IPS DF 6.9 (cell line): Measurements from ENCODE around the gene SLC6A13.
"Not testable (repeated sequence)": the region's sequence is repeated elsewhere in the genome, so short reads cannot be mapped to it uniquely, and the experiment has no call there.

Source experiments
- DNase-seq: peaks from one replicate; pipeline ENCODE4 v3.0.0-alpha.2; 2013; ENCODE audit warnings: low read depth, low spot score
- H3K27ac ChIP-seq: one replicate; pipeline ENCODE4 v1.5.1; 2013; ENCODE audit warnings: low read length, control low read depth
- H3K27me3 ChIP-seq: 2 replicates; pipeline ENCODE4 v1.6.1; 2013; ENCODE audit warnings: mild to moderate bottlenecking, low read length; ENCODE audit not compliant: control insufficient read depth, insufficient read depth
- H3K36me3 ChIP-seq: 2 replicates; pipeline ENCODE4 v1.6.1; 2013; ENCODE audit warnings: low read length; ENCODE audit not compliant: control insufficient read depth, insufficient read depth
- H3K4me1 ChIP-seq: 2 replicates; pipeline ENCODE4 v1.6.1; 2013; ENCODE audit warnings: low read length; ENCODE audit not compliant: control insufficient read depth, insufficient read depth
- H3K4me3 ChIP-seq: 2 replicates; pipeline ENCODE4 v1.5.1; 2013; ENCODE audit warnings: mild to moderate bottlenecking, low read length
- H3K9me3 ChIP-seq: 2 replicates; pipeline ENCODE4 v1.6.1; 2013; ENCODE audit warnings: low read length, inconsistent platforms; ENCODE audit not compliant: control insufficient read depth, insufficient read depth
- WGBS: extraction: QIAGEN DNeasy Blood & Tissue Kit; methylation state at CpG from one replicate; pipeline ENCODE4 v1.1.7; 2013; ENCODE audit warnings: mixed read lengths, missing lambda C conversion rate; ENCODE audit not compliant: insufficient read length, insufficient coverage; 5-methylcytosine and 5-hydroxymethylcytosine counted together

SLC6A13 gene

DNA sequence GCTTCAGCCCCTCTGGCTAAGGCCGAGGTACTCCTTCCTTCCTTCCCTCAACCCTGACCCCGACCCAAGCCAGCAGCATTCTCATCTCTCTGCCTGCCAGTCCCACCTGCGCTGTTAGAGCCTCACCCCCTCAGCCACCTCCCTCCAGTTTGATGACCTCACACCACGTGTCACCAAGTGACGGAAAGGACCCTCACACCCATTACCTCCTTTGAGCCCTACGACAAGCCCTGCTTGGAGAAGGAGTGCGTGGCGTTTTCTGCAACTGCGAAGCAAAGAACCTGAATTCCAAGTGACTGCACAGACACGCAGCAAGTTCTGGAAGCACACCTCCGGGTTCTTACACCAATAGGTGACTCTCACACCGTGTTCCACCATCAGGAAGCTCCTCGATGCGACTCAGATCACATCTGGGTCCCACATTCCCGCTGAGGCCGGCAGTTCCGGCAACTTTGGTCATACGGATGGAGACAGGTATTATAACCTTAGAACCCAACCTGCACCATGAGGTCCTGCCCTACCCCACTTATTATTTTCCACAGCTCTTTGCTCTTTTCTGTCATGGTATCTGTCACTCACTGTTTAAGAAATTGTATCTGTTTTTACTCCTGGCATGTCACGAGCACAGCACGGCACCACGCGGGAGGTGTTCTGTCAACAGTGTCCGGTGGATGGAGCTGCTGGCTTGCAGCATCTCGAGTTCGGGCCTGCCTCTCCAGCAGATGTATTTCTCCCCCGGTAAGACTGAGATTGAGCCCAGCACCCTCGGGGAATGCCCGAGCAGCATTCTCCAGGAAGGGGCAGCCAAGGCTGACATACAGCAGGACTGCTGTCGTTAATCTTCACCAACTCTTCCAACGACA is 43.7 kb downstream of the SLC6A13 start:
- H3K4me1 ChIP-seq, result 0 out of 2 replicates have a peak, but pooled peaks cover 2% of the 10 kb centered on the region
- no peak for DNase-seq
- H3K9me3 ChIP-seq, result no peaks in the 10 kb centered on the region
- no peak overlapping the region for H3K27ac ChIP-seq
- no peaks in the 10 kb centered on the region for H3K36me3 ChIP-seq
- H3K27me3 ChIP-seq, result no peaks in the 10 kb centered on the region
- WGBS, result no CpG with 5 or more reads among the region's 30 CpGs
- H3K4me3 ChIP-seq, result no peak overlapping the region

DNA sequence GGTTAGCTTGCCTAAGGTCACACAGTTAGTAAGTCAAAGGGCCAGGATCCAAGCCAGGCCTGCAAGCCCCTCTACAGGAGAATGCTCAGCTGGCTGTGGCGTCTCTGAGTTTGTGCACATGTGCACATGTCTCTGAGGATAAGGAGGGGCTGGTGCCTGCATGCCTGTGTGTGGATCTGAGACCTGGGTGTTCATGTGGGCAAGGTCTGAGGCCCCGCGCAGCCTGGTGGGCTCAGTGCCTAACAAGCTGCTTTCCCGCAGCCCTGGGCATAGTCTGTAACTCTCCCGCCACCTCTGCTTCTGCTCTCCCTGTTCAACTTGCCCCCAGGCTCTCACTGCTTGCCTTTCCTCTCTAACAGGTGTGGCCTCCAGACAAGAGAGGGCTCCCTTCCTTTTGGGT is 44.4 kb downstream of the SLC6A13 start:
- no CpG with 5 or more reads among the region's 5 CpGs for WGBS
- H3K4me3 ChIP-seq, result no peak overlapping the region
- no peaks in the 10 kb centered on the region for H3K9me3 ChIP-seq
- no peaks in the 10 kb centered on the region for H3K27me3 ChIP-seq
- peaks cover 4% of the 10 kb centered on the region; the same call in 1 of the 2 replicates for H3K4me1 ChIP-seq
- H3K36me3 ChIP-seq, result no peaks in the 10 kb centered on the region
- no peak for DNase-seq
- H3K27ac ChIP-seq, result no peak overlapping the region

DNA sequence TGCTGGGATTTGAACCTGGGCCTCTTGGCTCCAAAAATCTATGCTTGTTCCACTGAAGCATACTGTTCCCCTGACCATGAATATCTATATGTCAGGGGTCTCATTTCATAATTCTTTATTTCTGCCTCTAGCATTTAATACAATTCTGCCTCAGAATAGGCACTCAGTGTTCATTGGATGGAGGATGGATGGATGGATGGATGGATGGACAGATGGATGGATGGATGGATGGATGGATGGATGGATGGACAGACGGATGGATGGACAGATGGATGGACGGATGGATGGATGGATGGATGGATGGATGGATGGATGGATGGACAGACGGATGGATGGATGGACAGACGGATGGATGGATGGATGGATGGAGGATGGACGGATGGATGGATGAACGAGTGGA is 45.6 kb downstream of the SLC6A13 start:
- not testable (repeated sequence) for H3K27me3 ChIP-seq, H3K9me3 ChIP-seq, H3K4me1 ChIP-seq, H3K27ac ChIP-seq, H3K36me3 ChIP-seq, DNase-seq, H3K4me3 ChIP-seq
- 100% methylated on average over 3 of the region's 6 CpGs for WGBS

DNA sequence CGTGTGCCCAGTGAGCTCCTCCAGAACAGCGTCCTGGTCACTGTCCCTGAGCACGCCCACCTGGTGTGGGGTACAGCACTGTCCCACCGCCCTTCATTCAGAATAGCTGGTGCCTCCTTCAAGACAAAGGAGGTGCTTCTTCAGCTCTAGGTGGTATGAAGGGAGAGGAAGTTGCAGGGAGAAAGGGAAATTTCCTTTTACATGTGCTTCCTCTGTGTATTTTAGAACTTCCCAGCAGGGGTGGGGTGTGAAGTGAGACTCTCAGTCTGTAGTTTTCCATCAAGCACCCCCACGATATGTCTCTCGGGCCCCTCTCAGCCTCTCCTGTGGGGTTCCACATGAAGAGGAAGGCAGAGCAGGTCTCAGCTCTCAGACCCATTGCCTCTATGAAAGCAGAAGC is 47.5 kb downstream of the SLC6A13 start:
- no peaks in the 10 kb centered on the region for H3K27me3 ChIP-seq
- no CpG with 5 or more reads among the region's 6 CpGs for WGBS

DNA sequence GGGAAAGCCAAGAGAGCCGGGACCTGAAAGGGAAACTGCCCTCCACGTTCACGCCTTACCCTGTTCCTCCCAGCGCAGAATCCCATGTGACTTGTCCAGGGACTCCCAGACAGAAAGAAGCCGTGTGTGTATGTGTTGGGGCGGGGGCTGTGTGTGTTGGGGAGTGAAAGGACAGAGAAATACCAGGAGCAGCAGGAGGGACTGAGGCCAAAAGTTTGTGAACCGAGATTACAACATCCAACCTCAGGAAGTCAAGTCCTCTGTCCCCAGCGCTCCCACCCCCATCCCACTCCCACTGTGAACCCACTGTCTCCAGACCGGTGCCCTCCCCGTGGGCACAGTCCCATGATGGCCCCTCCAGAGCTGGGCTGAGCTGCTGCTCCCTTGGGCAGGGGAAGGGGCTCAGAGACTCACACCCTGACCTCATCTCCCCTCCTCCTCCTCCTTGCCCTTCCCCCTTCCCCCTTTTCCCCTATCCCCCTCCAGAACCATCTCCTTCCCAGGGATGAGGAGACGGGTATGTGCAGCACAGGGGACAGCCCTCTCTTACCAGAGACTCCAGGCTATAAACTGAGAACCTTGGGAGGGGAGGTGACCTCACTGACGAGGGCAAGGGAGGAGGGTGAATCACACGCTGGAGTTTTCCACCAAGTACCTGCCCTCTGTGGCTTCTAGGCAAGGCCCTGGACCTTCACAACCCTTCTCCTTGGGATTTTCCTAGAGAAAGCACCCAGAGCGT is 48.5 kb downstream of the SLC6A13 start, which contains the start of gene SLC6A12:
Gene SLC6A12 (minus strand): TSS at position 155 of the 739 bp plus-strand sequence. CDS start 4,171 bp downstream, outside the sequence.
- H3K27ac ChIP-seq, result no peak within 1 kb of the TSS
- H3K9me3 ChIP-seq, result no peaks in the 10 kb centered on the region
- DNase-seq, result no peak
- H3K36me3 ChIP-seq, result no peaks in the 10 kb centered on the region
- no peak within 1 kb of the TSS for H3K4me3 ChIP-seq
- H3K27me3 ChIP-seq, result no peaks in the 10 kb centered on the region
- H3K4me1 ChIP-seq, result peaks cover 4% of the 10 kb centered on the region; the same call in 1 of the 2 replicates
- WGBS, result no CpG with 5 or more reads among the region's 14 CpGs

More for the DNA sequence above, 47.5 kb downstream of the SLC6A13 start:
- Histone ChIP-seq H3K4me1 (peaks cover 4% of the 10 kb centered on the region; the same call in 1 of the 2 replicates), H3K27ac (no peak overlapping the region), H3K9me3 (no peaks in the 10 kb centered on the region), H3K36me3 (no peaks in the 10 kb centered on the region), H3K4me3 (no peak overlapping the region)
- DNase-seq, result no peak

DNA sequence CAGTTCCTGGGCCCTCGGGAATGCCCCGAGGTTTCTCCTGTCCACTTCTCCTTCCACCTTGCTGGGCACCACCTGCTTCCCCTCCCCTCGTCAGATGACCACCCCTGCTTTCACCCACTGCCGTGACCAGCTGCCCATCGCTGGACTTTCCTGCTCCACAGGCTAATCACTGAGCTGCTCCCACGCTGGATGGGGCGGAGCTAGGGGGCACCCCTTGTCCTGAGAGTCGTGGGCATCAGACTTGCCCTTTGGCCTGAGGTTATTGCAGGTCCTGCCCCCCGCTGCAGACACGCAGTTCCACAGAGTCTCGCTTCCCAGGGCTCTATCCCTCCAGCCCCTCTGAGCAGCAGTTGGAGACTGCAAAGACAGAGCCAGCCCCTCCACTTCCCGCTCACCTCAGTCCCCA is 49.1 kb downstream of the SLC6A13 start:
- Histone ChIP-seq H3K27me3 (no peaks in the 10 kb centered on the region), H3K4me1 (peaks cover 4% of the 10 kb centered on the region; the same call in 1 of the 2 replicates)

DNA sequence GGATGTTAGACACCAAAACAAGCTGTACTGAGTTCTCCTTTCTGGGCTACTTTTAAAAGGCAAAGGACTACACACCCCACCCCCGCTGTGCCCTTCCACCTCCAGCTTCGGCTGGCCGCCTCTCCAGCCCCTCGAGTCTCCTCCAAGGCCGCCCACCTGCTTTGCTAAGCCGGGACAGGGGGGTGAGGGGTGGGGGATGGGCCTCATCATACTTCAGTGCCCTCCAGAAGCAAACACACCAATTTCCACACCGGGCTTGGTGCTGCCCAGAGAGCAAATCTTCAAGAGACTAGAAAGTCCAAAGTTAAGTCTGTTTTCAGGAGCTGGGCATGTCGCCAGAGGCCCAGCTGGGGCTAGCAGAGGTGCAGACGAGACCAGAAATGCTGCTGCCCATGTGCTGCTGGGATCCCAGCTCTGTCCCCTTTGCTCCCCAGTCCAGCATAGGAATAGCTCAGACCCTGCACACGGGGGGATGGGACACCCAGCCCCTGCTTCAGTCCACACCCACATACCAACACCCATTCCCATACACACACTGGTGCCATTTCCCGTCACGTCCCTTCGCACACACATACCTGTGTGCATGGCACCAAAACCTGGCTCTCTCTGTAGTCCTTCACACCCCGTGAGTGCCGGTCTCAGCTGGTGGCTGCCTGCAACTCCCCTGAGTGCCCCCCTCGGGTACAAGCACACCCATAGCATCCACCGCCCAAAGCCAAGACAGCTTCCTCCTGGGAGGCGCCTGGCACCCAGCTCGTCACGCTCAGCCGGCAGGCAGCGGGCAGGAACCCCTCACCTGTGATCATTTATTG is 49.7 kb downstream of the SLC6A13 start:
- no peak for DNase-seq
- Histone ChIP-seq H3K27me3 (no peaks in the 10 kb centered on the region), H3K9me3 (no peaks in the 10 kb centered on the region), H3K27ac (no peak overlapping the region), H3K36me3 (no peaks in the 10 kb centered on the region), H3K4me3 (no peak overlapping the region), H3K4me1 (peaks cover 4% of the 10 kb centered on the region; the same call in 1 of the 2 replicates)
- no CpG with 5 or more reads among the region's 22 CpGs for WGBS

More for the DNA sequence above, 49.1 kb downstream of the SLC6A13 start:
- Histone ChIP-seq H3K4me3 (no peak overlapping the region), H3K27ac (no peak overlapping the region), H3K36me3 (no peaks in the 10 kb centered on the region), H3K9me3 (no peaks in the 10 kb centered on the region)
- WGBS, result no CpG with 5 or more reads among the region's 12 CpGs
- no peak for DNase-seq

DNA sequence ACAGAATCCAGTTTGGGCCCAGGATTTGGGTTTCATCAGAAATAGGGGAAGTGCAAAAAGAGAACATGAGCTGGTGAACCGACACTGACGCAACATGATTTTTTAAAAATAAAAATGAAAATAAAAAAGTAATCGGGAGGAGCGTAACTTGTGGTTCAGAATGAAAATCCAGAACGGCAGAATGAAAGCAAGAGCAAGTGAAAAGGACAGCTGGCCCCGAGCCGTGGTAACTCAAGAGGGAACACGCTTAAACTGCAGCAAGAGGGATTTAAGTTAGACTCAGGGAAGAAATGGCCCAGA is 50.3 kb downstream of the SLC6A13 start:
- Histone ChIP-seq H3K27ac (no peak overlapping the region), H3K27me3 (no peaks in the 10 kb centered on the region), H3K4me3 (no peak overlapping the region), H3K4me1 (peaks cover 4% of the 10 kb centered on the region; the same call in 1 of the 2 replicates), H3K36me3 (no peaks in the 10 kb centered on the region), H3K9me3 (no peaks in the 10 kb centered on the region)
- 100% methylated on average over 2 of the region's 8 CpGs for WGBS
- DNase-seq, result no peak

DNA sequence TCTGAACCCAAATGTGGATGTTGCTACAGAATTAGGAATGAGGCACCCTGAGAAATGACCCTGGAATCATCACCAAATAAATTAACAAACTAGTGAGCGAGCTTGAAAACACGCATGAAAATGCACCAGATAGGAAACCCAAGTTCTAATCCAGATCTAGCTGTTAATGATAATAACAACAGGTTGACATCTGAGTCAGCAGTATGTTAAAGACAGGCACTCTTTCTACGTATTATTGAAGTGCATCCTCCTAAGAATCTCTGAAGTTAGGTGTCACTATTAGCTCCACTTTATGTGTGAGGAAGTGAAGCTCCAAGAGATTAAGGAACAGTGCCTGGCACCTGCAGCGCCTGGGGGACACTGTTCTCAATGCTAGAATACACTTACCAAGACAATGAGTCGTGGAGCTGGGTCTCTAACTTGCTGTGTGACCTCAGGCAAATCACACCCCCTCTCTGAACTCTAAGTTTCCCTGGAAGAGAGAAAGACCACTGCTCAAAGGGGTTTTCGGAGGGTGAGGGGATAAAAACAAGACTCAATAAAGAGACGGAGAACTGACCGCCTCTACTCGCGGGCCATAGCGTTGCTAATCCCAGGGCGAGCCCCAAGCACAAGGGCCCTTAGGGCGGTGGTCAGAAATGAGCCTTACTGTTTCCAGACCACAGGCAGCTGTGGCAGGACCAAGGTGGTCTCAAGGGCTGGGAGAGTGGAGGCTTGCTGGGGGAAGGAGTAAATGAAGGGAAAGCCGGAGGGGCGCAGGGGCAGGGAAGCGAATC is 50.8 kb downstream of the SLC6A13 start:
- no CpG with 5 or more reads among the region's 16 CpGs for WGBS

More for the DNA sequence above, 50.8 kb downstream of the SLC6A13 start:
- H3K27ac ChIP-seq, result no peak overlapping the region
- no peaks in the 10 kb centered on the region for H3K9me3 ChIP-seq
- no peak for DNase-seq
- H3K4me1 ChIP-seq, result peaks cover 4% of the 10 kb centered on the region; the same call in 1 of the 2 replicates
- no peak overlapping the region for H3K4me3 ChIP-seq
- no peaks in the 10 kb centered on the region for H3K27me3 ChIP-seq
- H3K36me3 ChIP-seq, result no peaks in the 10 kb centered on the region
